Natural killer cell treated with Interleukin-12 subunit alpha and Interleukin-12 subunit beta and Interleukin-15 and Interleukin-18, amount 100 ng/mL, for 72 hours (primary cell): ENCODE results near the gene ZNF436. TPM values are rescaled to one million over a fixed set of nuclear protein-coding genes. Genes with fewer than 3 reads are reported as not detected.
A peak's percentile ranks its signal among the peaks of the same experiment; 100 is the strongest.

Experiments
- ATAC-seq, 2 donors: fragments of 150-1000 bp; cut with Tn5 transposase in 1 of 2; sonication (Bioruptor Pico), chemical (Tn5 transposase) in 1 of 2; 2 replicates each; pipeline ENCODE4 v1.10.0; 2021
- DNase-seq: peaks from one replicate; pipeline ENCODE4 v3.0.0; 2022; ENCODE audit warnings: low spot score
- H3K27ac Mint-ChIP-seq, 2 donors: 1 replicate in 1 of 2; 2 replicates in 1 of 2; pipeline ENCODE4 v1.8.0; 2022; ENCODE audit warnings: mixed read lengths in 2 of 2, mild to moderate bottlenecking in 1 of 2, moderate library complexity in 1 of 2
- H3K27me3 Mint-ChIP-seq, 2 donors: 1 replicate in 1 of 2; 2 replicates in 1 of 2; pipeline ENCODE4 v1.8.0; 2022; ENCODE audit warnings: mixed read lengths in 2 of 2
- H3K36me3 Mint-ChIP-seq: one replicate; pipeline ENCODE4 v1.8.0; 2022; ENCODE audit warnings: mixed read lengths
- H3K4me1 Mint-ChIP-seq, 2 donors: 1 replicate in 1 of 2; 2 replicates in 1 of 2; pipeline ENCODE4 v1.8.0; 2022; ENCODE audit warnings: low read depth in 2 of 2, mixed read lengths in 2 of 2, mild to moderate bottlenecking in 1 of 2
- H3K4me3 Mint-ChIP-seq: one replicate; pipeline ENCODE4 v1.8.0; 2022; ENCODE audit warnings: mixed read lengths
- H3K9me3 Mint-ChIP-seq: 2 replicates; pipeline ENCODE4 v1.8.0; 2022; ENCODE audit warnings: mixed read lengths
- total RNA-seq, 2 donors: library from RNA; stranded (reverse); gene quantifications; one replicate each; pipeline ENCODE4 v1.2.3, GENCODE V29; 2022

ZNF436 gene
- total RNA-seq, 2 donors from 2014 or later: 4.7 to 6.3 TPM

- no peak overlapping the region for H3K4me3 Mint-ChIP-seq
- H3K27ac Mint-ChIP-seq: no peak overlapping the region
- DNase-seq (no peak), ATAC-seq (no peak)
- peaks cover 6 to 10% of the 10 kb centered on the region in 2 donors for H3K4me1 Mint-ChIP-seq
- no peaks in the 10 kb centered on the region for H3K36me3 Mint-ChIP-seq
- no peaks in the 10 kb centered on the region for H3K9me3 Mint-ChIP-seq
- no peaks in the 10 kb centered on the region for H3K27me3 Mint-ChIP-seq
These were observed 29.6 kb upstream of the ZNF436 start for GRCh38 chr1:23399229-23399628.

GRCh38 chr1:23397908-23398307 is 28.3 kb upstream of the ZNF436 start:
- Mint-ChIP-seq H3K4me3 (no peak overlapping the region), H3K27ac (no peak overlapping the region), H3K27me3 (no peaks in the 10 kb centered on the region), H3K36me3 (no peaks in the 10 kb centered on the region), H3K4me1 (peaks cover 0 to under 1% of the 10 kb centered on the region in 2 donors), H3K9me3 (no peaks in the 10 kb centered on the region)
- ATAC-seq: no peak
- DNase-seq: no peak

- no peaks in the 10 kb centered on the region for H3K27me3 Mint-ChIP-seq
- H3K4me1 Mint-ChIP-seq: no peaks in the 10 kb centered on the region
- DNase-seq (no peak), ATAC-seq (no peak)
- no peaks in the 10 kb centered on the region for H3K36me3 Mint-ChIP-seq
- H3K27ac Mint-ChIP-seq: no peak overlapping the region
- no peaks in the 10 kb centered on the region for H3K9me3 Mint-ChIP-seq
- no peak overlapping the region for H3K4me3 Mint-ChIP-seq
These were observed 26.7 kb upstream of the ZNF436 start for GRCh38 chr1:23396380-23396779.

- ATAC-seq (no peak), DNase-seq (no peak)
- no peaks in the 10 kb centered on the region for H3K27me3 Mint-ChIP-seq
- H3K4me1 Mint-ChIP-seq: no peaks in the 10 kb centered on the region
- H3K4me3 Mint-ChIP-seq: no peak overlapping the region
- H3K9me3 Mint-ChIP-seq: no peaks in the 10 kb centered on the region
- no peaks in the 10 kb centered on the region for H3K36me3 Mint-ChIP-seq
- no peak overlapping the region for H3K27ac Mint-ChIP-seq
These were observed 26.2 kb upstream of the ZNF436 start for GRCh38 chr1:23395849-23396248.

- Mint-ChIP-seq H3K36me3 (no peaks in the 10 kb centered on the region), H3K9me3 (no peaks in the 10 kb centered on the region), H3K4me1 (no peaks in the 10 kb centered on the region), H3K4me3 (no peak overlapping the region), H3K27ac (no peak overlapping the region), H3K27me3 (no peaks in the 10 kb centered on the region)
- DNase-seq (no peak), ATAC-seq (no peak)
These were observed 25.6 kb upstream of the ZNF436 start for GRCh38 chr1:23395154-23395724.

GRCh38 chr1:23394684-23395083 is 25.0 kb upstream of the ZNF436 start:
- Mint-ChIP-seq H3K27me3 (peaks cover 0 to 3% of the 10 kb centered on the region in 2 donors), H3K4me1 (no peaks in the 10 kb centered on the region), H3K4me3 (no peak overlapping the region), H3K36me3 (no peaks in the 10 kb centered on the region), H3K9me3 (no peaks in the 10 kb centered on the region), H3K27ac (no peak overlapping the region)
- DNase-seq: no peak
- ATAC-seq: no peak

GRCh38 chr1:23394181-23394580 is 24.5 kb upstream of the ZNF436 start:
- no peak overlapping the region for H3K27ac Mint-ChIP-seq
- no peaks in the 10 kb centered on the region for H3K9me3 Mint-ChIP-seq
- peaks cover 0 to 3% of the 10 kb centered on the region in 2 donors for H3K27me3 Mint-ChIP-seq
- DNase-seq (no peak), ATAC-seq (no peak)
- H3K36me3 Mint-ChIP-seq: no peaks in the 10 kb centered on the region
- no peak overlapping the region for H3K4me3 Mint-ChIP-seq
- H3K4me1 Mint-ChIP-seq: no peaks in the 10 kb centered on the region

- Mint-ChIP-seq H3K27me3 (peaks cover 0 to 3% of the 10 kb centered on the region in 2 donors), H3K4me3 (no peak overlapping the region), H3K4me1 (no peaks in the 10 kb centered on the region), H3K27ac (no peak overlapping the region), H3K9me3 (no peaks in the 10 kb centered on the region), H3K36me3 (no peaks in the 10 kb centered on the region)
- no peak for DNase-seq
- no peak for ATAC-seq
These were observed 24.1 kb upstream of the ZNF436 start for GRCh38 chr1:23393706-23394105.

GRCh38 chr1:23392125-23392855 is 22.7 kb upstream of the ZNF436 start:
- Mint-ChIP-seq H3K36me3 (no peaks in the 10 kb centered on the region), H3K27me3 (peaks cover 0 to 3% of the 10 kb centered on the region in 2 donors), H3K27ac (no peak overlapping the region), H3K4me1 (no peaks in the 10 kb centered on the region), H3K4me3 (no peak overlapping the region), H3K9me3 (no peaks in the 10 kb centered on the region)
- DNase-seq (no peak), ATAC-seq (peak in 1 of 2 donors; percentile 56)

GRCh38 chr1:23389837-23390321 is 20.2 kb upstream of the ZNF436 start:
- no peaks in the 10 kb centered on the region for H3K9me3 Mint-ChIP-seq
- H3K36me3 Mint-ChIP-seq: no peaks in the 10 kb centered on the region
- DNase-seq (no peak), ATAC-seq (no peak)
- H3K27ac Mint-ChIP-seq: no peak overlapping the region
- H3K4me1 Mint-ChIP-seq: no peaks in the 10 kb centered on the region
- H3K27me3 Mint-ChIP-seq: peaks cover 0 to 5% of the 10 kb centered on the region in 2 donors
- no peak overlapping the region for H3K4me3 Mint-ChIP-seq

- no peak for DNase-seq
- no peaks in the 10 kb centered on the region for H3K36me3 Mint-ChIP-seq
- no peak overlapping the region for H3K27ac Mint-ChIP-seq
- H3K9me3 Mint-ChIP-seq: no peaks in the 10 kb centered on the region
- ATAC-seq: no peak
- H3K4me1 Mint-ChIP-seq: no peaks in the 10 kb centered on the region
- H3K4me3 Mint-ChIP-seq: no peak overlapping the region
- peaks cover 0 to 5% of the 10 kb centered on the region in 2 donors for H3K27me3 Mint-ChIP-seq
These were observed 17.9 kb upstream of the ZNF436 start for GRCh38 chr1:23387494-23387893.

GRCh38 chr1:23385119-23385621 is 15.5 kb upstream of the ZNF436 start:
- H3K36me3 Mint-ChIP-seq: no peaks in the 10 kb centered on the region
- H3K27me3 Mint-ChIP-seq: peaks cover 0 to 5% of the 10 kb centered on the region in 2 donors
- no peak overlapping the region for H3K27ac Mint-ChIP-seq
- DNase-seq: no peak
- H3K4me3 Mint-ChIP-seq: no peak overlapping the region
- no peaks in the 10 kb centered on the region for H3K4me1 Mint-ChIP-seq
- ATAC-seq: no peak
- no peaks in the 10 kb centered on the region for H3K9me3 Mint-ChIP-seq

GRCh38 chr1:23384312-23385058 is 14.8 kb upstream of the ZNF436 start:
- no peak overlapping the region for H3K27ac Mint-ChIP-seq
- no peaks in the 10 kb centered on the region for H3K4me1 Mint-ChIP-seq
- H3K27me3 Mint-ChIP-seq: peaks cover 0 to 3% of the 10 kb centered on the region in 2 donors
- no peak overlapping the region for H3K4me3 Mint-ChIP-seq
- H3K9me3 Mint-ChIP-seq: no peaks in the 10 kb centered on the region
- no peak for DNase-seq
- no peaks in the 10 kb centered on the region for H3K36me3 Mint-ChIP-seq
- no peak for ATAC-seq
